T-helper 22 cell (primary cell): ENCODE data around the gene KIAA1671.
"Not testable (repeated sequence)": the region's sequence is repeated elsewhere in the genome, so short reads cannot be mapped to it uniquely, and the experiment has no call there.

Experiments
- DNase-seq: peaks from one replicate; pipeline ENCODE4 v3.0.0-alpha.2; 2020; ENCODE audit warnings: low read depth

KIAA1671 gene

DNA sequence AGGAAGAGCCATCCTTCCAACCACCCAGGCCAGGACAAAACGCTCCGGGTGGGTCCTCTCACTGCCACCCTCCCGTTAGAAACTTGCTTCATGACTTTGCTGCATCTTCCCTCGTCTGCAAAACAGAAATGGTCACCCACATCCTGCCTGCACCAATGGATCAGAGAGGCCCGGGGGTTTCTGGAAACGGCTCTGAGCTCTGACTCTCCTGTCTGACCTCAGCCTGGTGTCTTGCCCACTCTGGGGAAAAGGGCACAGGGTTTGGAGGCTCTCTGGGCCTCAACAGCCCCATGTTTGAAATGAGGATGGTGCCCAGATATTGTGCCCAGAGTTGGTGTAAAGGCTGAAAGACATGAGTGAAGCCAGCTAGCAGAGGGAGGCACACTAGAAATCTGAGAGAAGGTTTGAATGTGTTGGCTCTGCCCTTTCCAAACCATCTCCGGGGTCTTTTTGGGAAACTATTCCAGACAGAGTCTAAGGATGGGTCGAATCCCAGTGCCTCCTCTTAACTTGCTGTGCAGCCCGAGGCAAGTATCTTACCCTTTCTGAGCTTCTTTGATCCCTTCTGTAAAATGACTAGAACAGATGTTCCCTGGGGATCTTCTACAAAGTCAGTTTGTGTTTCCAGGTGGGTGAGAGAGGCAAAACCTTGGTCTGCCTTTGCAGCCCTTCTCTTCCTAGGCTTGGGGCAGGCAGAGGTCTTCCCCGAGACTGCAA, 249.2 kb downstream of the KIAA1671 start:
- DNase-seq = no peak

- no peak for DNase-seq
Observed at GRCh38 chr22:25202290-25202921, 249.9 kb downstream of the KIAA1671 start.

GRCh38 chr22:25203082-25203481, 250.6 kb downstream of the KIAA1671 start:
- DNase-seq = no peak

DNA sequence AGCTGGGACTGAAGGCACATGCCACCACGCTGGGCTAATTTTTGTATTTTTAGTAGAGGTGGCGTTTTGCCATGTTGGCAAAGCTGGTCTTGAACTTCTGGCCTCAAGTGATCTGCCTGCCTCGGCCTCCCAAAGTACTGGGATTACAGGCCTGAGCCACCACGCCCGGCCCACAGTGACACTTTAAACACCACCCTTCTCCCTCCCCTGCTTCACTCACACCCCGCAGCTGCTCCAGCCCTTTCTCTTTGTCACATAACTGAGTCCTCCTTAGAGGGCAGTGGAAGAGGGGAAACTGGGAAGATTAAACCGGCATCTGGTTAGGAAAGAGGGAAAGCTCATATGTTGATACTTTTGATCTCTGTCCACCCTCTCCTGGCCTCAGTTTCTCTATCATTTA, 252.0 kb downstream of the KIAA1671 start:
- DNase-seq = not testable (repeated sequence)

DNA sequence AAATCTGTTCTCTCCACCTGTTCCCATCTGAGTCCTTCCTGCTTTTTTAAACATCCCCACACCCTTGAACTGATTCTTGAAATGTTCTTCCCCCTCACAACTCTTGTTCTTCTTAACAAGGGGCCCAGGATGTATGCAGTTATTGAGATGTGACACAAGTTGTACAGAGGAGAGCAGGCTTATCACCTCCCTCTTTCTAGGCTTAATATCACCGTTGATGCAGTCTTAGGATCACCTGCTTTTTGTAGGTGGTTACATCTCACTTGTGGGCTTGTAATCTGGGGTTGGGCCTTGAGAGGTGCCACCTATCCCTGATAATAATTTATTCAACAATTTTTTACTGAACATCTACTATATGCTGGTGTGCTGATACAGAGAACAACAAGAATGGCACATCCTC, 253.3 kb downstream of the KIAA1671 start:
- no peak for DNase-seq

- DNase-seq = no peak
Observed at GRCh38 chr22:25206998-25207397, 254.5 kb downstream of the KIAA1671 start.

DNA sequence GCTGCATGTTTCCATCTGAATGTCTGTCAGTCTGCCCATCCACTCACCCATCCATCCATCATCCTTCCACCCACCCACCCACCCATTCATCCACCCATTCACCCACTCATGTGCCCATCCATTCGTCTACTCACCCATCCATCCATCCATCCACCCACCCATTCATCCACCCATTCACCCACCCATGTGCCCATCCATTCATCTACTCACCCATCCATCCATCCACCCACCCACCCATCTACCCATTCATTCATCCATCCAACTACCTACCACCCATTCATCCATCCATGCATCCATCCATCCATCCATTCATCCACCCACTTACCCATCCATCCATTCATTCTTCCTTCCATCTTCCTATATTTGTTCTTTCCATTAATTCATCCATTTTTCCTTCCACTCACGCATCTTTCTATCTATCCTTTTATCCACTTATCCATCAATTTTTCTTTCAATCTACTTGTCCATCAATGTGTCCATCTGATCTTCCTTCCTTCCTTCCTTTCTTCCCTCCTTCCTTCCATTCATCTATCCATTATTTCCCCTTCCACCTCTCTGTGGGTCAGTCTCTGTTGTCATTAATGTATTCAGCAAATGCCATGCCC, 255.1 kb downstream of the KIAA1671 start:
- DNase-seq = no peak

DNA sequence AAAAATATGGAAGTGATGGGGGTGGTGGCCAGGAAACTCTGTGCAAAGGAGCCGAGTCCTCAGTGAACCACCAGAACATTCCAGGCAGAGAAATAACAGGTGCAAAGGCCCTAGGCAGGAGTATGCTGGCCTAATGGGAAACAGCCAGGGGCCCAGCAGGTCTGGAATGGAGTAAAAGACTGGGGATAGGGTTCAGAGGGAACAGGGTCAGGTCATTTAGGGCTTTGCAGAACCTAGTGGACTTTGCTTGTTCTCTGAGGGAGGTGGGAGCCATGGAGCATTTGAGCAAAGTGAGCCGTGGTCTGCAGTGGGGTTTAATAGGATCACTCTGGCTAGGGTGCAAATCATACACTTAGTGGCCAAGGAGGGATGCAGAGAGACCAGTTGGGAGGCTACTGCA, 255.8 kb downstream of the KIAA1671 start:
- no peak for DNase-seq

GRCh38 chr22:25208743-25209505, 256.4 kb downstream of the KIAA1671 start:
- no peak for DNase-seq

- no peak for DNase-seq
Observed at GRCh38 chr22:25210793-25211192, 258.3 kb downstream of the KIAA1671 start.

- DNase-seq = no peak
Observed at GRCh38 chr22:25212337-25212736, 259.8 kb downstream of the KIAA1671 start.

- DNase-seq = no peak
Observed at GRCh38 chr22:25213221-25213620, 260.7 kb downstream of the KIAA1671 start.

DNA sequence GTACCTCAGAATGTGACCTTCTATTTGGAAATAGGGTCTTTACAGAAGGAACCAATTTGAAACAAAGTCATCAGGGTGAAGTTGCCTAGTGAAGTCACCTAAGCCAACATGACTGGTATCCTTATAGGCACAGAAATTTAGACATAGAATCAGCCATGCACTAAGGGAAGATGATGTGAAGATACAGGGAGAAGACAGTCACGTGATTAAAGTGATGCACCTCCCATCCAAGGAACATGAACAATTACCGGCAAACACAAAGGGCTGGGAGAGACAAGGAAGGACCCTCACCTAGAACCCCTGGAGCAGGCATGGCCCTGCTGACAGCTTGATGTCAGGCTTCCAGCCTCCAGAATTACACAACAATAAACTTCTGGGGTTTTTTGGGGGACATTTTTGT, 263.7 kb downstream of the KIAA1671 start:
- DNase-seq = no peak

GRCh38 chr22:25219211-25219689, 266.7 kb downstream of the KIAA1671 start, which contains the start of gene CRYBB2:
TSS of gene CRYBB2 (plus strand) at chr22:25219639. CDS start at chr22:25221430, 1,791 bp downstream.
- DNase-seq = no peak

DNA sequence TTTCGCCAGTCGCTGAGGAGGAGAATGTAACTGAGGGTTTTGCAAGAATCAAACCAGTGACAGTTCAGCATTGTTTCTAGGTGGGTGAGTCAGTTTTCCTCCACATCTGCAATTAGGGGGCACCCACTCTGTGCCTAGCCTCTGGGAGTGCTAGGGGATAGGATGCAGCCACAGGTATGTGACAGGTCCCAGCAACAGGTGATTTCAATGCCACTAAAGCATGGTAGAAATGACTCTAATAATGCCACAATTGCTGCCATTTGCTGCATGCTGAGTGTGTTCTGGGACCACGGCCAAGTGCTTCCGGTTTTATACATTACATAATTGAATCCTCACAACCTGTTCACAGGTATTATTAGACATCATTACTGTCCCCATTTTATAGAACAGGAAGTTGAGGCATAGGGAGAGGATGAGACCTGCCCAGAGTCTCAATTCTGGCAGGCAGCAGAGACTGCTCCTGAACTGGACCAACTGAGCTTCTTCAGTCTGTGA, 267.5 kb downstream of the KIAA1671 start:
- DNase-seq = no peak

DNA sequence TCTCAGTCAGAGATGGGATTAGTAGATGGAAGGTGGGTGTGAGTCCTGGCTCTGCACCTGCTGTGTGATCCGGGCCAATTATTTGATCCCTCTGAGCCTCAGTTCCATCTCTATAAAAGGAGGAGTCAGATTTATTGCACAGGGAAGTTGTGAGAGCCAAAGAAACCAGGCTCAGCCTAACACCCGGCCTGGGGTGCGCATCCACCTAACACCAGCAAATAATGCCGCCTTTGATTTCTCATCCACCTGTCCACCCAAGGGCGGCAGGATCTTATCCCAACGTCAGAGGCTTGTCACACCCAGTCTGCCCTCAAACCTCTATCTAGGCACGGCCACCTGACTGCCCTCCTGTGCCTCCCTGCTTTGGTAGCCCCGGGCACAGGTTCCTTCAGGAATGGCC, 269.3 kb downstream of the KIAA1671 start:
- DNase-seq = no peak

GRCh38 chr22:25223269-25223850, 270.8 kb downstream of the KIAA1671 start:
- DNase-seq = no peak

DNA sequence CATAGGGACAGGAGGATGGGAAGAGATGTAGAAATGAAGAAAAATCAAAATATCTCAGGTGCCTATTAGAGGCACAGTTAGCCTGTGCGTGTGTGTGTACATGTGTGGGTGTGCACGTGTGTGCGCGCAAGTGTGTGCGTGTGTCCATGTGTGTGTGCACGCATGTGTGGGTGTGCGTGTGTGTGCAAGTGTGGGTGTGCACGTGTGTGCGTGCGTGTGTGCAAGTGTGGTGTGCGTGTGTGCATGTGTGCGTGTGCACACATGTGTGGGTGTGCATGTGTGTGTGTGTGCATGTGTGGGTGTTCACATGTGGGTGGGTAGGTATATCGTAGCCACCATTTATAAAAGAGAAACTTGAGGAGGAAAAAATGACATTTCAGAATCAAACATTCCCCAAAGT, 276.3 kb downstream of the KIAA1671 start:
- DNase-seq = no peak

GRCh38 chr22:25230760-25231159, 278.2 kb downstream of the KIAA1671 start:
- DNase-seq = not testable (repeated sequence)

DNA sequence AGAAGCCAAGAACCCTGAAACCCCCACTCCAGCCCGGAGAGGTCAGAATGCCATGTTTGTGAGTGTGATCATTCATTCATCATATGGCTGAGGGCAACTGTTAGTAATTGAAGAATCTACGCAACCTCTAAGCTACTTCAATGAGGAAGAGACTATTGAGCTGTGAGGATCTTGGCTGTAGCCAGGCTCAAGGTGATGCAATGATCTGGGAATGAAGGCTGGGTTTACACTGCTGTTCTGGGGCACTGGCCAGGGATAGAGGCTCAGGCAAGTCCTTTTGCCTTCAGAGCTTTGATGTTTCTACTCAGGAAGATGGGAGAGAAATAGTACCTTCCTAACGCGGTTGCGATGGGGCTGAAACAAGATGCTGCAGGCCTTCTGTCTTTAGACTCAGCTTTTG, 279.8 kb downstream of the KIAA1671 start:
- DNase-seq = no peak

DNA sequence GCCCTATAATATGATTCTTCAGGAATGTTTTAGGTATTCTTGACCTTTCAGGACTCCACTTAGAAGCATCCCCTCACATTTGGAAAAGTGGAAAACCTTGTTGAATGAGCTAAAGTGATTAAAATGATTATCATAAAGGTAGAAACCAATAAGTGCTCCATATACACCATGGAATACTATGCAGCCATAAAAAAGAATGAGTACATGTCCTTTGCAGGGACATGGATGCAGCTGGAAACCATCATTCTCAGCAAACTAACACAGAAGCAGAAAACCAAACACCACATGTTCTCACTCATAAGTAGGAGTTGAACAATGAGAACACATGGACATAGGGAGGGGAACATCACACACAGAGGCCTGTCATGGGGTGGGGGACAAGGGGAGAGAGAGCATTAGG, 281.2 kb downstream of the KIAA1671 start:
- DNase-seq = not testable (repeated sequence)
